Measurements from ENCODE around the gene GPC6.

The GPC6 gene

GRCh38 chr13:93956426-93956825 is 729.8 kb downstream of the GPC6 start:
- DNase-seq (ENCODE audit: low read depth in 1 of 2, low spot score in 1 of 2): no peak

DNA sequence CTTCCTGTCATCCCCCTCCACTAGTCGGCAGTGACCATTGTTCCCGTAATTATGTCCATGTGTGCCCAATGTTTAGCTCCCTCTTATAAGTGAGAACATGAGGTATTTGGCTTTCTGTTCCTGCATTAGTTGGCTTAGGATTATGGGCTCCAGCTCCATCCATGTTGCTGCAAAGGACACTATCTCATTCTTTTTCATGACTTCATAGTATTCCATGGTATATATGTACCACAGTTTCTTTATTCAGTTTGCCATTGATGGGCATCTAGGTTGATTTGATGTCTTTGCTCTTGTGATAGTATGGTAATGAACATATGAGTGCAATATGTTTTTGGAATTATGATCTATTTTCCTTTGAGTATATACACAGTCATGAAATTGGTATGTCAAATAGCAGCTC is 730.8 kb downstream of the GPC6 start:
- no peak for DNase-seq (ENCODE audit: low read depth in 1 of 2, low spot score in 1 of 2)

GRCh38 chr13:93959796-93960533 is 733.4 kb downstream of the GPC6 start:
- no peak for DNase-seq (ENCODE audit: low read depth in 1 of 2, low spot score in 1 of 2)

- DNase-seq (ENCODE audit: low read depth in 1 of 2, low spot score in 1 of 2): no peak
These were observed 736.9 kb downstream of the GPC6 start for GRCh38 chr13:93963266-93964145.

DNA sequence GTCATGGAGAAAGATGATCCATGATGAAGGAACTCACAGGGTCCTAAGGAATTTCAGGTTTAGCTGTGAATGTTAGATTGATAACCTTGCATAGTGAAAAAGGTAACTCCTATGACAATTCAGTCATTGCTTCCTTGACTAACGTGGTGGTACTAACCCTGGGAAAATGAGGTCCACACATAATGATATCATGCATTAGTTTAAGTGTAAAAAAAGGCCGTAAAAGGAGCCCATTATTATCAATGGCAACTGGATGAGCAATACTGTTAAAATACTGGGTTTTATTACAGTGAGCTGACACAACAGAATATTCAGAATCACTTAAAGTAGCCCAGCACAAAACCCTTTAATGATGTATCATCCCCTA is 737.5 kb downstream of the GPC6 start:
- DNase-seq (ENCODE audit: low read depth in 1 of 2, low spot score in 1 of 2): no peak

GRCh38 chr13:93965587-93965986 is 739.0 kb downstream of the GPC6 start:
- DNase-seq (ENCODE audit: low read depth in 1 of 2, low spot score in 1 of 2): no peak

DNA sequence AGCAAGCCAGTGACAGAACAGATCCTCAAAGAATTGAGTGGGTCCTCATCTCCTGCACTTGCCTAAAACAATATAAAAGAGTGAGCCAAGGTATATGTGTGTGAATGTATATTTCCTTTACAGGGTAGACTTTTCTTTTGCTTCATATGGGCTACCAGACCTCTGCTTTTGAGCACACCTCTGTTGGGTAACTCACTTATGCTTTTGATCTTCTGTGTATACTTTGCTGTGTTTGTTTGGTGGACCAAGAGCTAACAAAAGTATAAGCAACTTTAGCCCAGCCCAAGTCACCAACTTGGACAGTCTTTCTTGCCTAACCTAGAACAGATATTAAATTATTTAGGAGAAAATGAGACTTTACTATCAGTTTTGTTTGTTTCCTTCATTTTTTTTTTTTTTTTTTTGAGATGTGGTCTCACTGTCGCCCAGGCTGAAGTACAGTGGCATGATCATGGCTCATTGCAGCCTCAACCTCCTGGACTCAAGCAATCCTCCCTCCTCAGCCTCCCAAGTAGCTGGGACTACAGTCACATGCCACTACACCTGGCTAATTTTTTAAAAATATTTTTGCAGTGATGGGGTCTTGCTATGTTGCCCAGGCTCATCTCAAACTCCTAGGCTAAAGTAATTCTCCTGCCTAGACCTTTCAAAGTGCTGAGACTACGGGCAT is 739.8 kb downstream of the GPC6 start:
- no peak for DNase-seq (ENCODE audit: low read depth in 1 of 2, low spot score in 1 of 2)

DNA sequence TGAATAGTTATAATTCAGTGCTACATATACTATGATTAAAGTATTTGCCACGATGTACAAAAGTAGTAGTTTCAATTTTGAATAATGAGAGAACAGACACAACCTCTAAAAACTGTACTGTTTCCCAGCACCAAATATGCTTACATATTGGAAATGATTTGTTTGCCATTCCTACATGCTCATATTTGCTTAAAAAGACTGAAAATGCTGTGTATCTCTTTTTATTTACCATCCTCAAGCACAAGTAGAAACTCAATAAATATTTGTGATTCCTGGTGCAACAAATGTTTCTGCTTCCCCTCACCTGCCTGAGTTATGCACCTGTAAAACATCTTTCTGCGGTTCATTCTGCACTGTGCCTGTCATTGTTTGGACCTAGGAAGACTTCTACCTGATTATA is 740.7 kb downstream of the GPC6 start:
- DNase-seq (ENCODE audit: low read depth in 1 of 2, low spot score in 1 of 2): no peak

GRCh38 chr13:93975242-93975641 is 748.6 kb downstream of the GPC6 start:
- DNase-seq (ENCODE audit: low read depth in 1 of 2, low spot score in 1 of 2): no peak

DNA sequence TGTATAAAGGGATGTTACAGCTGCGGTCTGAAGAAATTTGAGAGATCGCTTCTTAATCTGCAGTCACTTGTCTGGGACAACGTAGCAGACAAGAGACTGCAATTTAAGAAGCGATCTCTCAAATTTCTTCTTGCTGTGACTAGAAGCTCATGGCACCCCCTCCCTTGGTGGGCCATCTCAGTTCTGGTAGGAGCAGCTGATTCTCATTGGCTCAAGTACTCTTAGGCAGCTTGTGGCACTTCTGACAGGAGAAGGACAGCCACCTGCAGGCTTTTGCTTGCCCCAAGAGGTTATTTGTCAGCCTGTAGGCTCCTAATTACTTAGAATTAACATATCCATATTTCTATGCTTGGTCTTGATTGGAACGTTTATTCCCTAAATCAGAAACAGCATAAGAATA is 749.9 kb downstream of the GPC6 start:
- no peak for DNase-seq (ENCODE audit: low read depth in 1 of 2, low spot score in 1 of 2)

GRCh38 chr13:93977986-93978385 is 751.4 kb downstream of the GPC6 start:
- DNase-seq (ENCODE audit: low read depth in 1 of 2, low spot score in 1 of 2): no peak

GRCh38 chr13:93981426-93981977 is 754.9 kb downstream of the GPC6 start:
- no peak for DNase-seq (ENCODE audit: low read depth in 1 of 2, low spot score in 1 of 2)

- DNase-seq (ENCODE audit: low read depth in 1 of 2, low spot score in 1 of 2): no peak
These were observed 755.7 kb downstream of the GPC6 start for GRCh38 chr13:93982179-93982918.

DNA sequence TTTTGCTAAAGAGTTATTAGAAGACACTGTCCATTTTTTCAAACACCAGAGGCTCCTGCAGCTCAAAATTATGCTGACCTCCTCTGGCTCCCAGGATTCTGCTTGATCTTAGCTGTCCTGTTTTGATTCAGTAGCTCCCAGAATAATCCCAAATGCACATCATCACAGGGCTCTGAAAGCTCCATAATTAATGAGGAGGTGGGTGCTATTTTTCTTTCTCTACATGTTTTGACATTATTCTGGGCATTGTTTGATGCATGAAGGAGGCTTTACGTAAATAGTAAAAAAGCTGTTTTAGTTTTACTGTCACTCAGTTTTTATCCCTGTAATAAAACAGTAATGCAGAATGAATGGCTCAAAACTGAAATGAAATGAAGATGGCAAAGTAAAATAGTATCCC is 757.4 kb downstream of the GPC6 start:
- DNase-seq (ENCODE audit: low read depth in 1 of 2, low spot score in 1 of 2): no peak

DNA sequence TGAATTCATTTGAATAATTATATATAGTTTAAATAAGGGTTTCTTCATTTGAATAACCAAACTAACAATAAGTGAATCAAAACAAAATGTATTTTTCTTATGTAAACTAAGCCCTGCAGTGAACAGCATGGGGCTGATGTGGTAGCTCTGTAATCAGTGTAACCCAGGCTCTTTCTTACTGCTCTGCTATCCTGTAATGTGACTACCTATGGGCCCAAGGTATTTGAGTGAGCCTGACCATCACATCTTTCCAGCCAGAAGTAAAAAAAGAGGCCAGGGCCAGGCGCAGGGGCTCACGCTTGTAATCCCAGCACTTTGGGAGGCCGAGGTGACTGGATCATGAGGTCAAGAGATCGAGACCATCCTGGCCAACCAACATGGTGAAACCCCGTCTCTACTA is 758.3 kb downstream of the GPC6 start:
- no peak for DNase-seq (ENCODE audit: low read depth in 1 of 2, low spot score in 1 of 2)

DNA sequence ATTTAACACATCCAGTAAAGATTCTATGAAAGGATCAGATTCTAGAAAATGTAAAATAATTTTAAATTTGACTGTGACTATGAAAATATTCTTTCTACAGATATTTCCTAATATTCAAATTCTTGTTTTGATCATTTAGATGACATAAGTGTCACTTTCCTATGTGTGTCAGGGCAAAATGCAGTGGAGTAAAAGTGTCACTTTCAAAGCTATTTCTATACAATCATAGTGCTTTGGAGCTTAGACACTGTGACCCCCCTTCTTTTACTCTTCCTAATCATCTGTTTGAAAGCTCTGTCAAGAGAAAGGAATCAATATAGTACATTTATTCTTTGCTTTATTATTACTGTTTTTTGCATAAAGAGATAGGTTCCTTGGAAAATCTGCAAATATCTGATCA is 760.9 kb downstream of the GPC6 start:
- no peak for DNase-seq (ENCODE audit: low read depth in 1 of 2, low spot score in 1 of 2)

GRCh38 chr13:93991569-93991968 is 765.0 kb downstream of the GPC6 start:
- no peak for DNase-seq (ENCODE audit: low read depth in 1 of 2, low spot score in 1 of 2)

DNA sequence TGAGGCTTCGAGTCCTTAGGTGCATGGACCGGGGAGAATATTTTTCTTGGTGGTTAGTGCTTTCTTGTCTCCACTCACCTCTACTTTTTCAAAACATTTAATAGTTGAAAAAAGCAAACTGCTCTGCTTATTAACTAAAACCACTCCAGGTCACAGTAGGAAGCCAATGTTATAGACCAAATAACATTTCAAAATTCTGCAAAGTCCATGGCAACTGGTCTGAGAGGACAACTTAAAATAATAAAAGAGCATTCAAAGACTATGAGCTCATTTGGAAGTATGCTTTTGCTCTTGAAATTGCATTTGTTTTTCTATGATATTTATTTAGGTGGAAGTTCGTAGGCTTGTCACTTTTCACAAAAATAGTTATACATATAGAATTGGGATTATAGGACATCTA is 769.9 kb downstream of the GPC6 start:
- no peak for DNase-seq (ENCODE audit: low read depth in 1 of 2, low spot score in 1 of 2)

DNA sequence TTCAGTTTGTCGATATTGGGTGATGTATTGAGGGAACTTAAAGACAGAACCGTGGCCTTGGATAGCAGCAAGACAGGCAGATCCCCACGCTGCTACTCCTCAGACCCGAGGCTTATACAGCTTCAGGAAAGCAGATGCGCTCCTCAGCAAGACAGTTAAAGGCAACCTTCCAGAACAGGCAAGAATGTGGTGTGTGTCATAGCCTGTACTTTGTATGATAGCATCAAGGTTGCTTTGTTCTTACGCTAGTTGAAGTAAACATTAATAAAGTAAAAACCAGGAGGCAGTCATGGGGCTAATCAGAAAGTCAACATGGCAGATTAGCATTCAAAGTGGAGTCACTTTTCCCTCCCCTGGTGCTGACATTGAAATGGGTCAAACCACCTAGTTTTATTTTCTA is 779.7 kb downstream of the GPC6 start:
- DNase-seq (ENCODE audit: low read depth in 1 of 2, low spot score in 1 of 2): no peak

DNA sequence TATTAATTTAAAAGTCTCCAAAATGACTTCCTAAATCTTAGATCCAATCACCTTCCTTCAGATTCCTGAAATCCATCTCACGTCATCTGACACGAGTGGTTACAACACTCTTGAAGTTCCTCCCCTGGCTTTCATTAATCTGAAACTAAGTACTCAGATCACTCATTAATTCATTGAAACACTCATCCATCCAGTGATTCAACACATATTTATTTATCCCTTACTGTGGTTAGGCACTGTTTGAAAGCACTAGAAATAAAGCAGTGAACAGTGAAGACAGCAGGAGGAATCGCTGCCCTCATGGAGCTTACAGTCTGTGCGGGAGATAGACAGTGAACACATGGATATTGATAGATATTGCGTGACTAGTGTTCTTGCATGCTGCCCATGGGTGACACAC is 780.5 kb downstream of the GPC6 start:
- DNase-seq (ENCODE audit: low read depth in 1 of 2, low spot score in 1 of 2): no peak

DNA sequence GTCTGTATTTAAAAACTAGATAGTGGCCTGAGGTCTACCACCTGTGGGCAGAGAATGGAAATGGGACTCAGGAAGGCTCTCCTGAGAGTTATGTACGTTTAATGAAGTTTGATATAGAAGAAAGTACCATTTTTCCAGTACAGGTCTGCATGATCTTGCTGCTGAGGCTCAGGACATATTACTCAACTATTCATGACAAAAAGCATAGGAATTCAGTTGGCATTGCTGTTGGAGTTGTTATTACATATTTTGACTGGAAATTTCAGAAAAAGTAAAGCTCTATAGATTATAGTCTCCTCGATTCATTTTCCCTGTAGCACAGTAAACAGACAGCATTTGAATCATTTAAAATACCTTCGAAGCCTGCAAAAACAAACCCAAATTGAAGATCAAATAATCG is 783.1 kb downstream of the GPC6 start:
- DNase-seq (ENCODE audit: low read depth in 1 of 2, low spot score in 1 of 2): no peak
